Activated T-cell treated with anti-CD3 and anti-CD28 coated beads, Interleukin-2, amount 50 U/mL, for 24 hours (primary cell): ENCODE results near the gene HLCS.
"Not testable (repeated sequence)": the region's sequence is repeated elsewhere in the genome, so short reads cannot be mapped to it uniquely, and the experiment has no call there.

ENCODE experiments used
- DNase-seq: peaks from one replicate; pipeline ENCODE4 v3.0.0-alpha.2; 2020
- H3K27ac Mint-ChIP-seq: 2 replicates; pipeline ENCODE4 v1.8.0; 2020; ENCODE audit warnings: mild to moderate bottlenecking, mixed read lengths
- H3K27me3 Mint-ChIP-seq: 2 replicates; pipeline ENCODE4 v1.8.0; 2020; ENCODE audit warnings: mixed read lengths
- H3K36me3 Mint-ChIP-seq: 2 replicates; pipeline ENCODE4 v1.8.0; 2020; ENCODE audit warnings: low read depth, mixed read lengths
- H3K4me1 Mint-ChIP-seq: 2 replicates; pipeline ENCODE4 v1.8.0; 2020; ENCODE audit warnings: low read depth, mixed read lengths
- H3K4me3 Mint-ChIP-seq: 2 replicates; pipeline ENCODE4 v1.8.0; 2020; ENCODE audit warnings: mild to moderate bottlenecking, moderate library complexity, mixed read lengths
- H3K9me3 Mint-ChIP-seq: 2 replicates; pipeline ENCODE4 v1.8.0; 2020; ENCODE audit warnings: mixed read lengths

HLCS gene

DNA sequence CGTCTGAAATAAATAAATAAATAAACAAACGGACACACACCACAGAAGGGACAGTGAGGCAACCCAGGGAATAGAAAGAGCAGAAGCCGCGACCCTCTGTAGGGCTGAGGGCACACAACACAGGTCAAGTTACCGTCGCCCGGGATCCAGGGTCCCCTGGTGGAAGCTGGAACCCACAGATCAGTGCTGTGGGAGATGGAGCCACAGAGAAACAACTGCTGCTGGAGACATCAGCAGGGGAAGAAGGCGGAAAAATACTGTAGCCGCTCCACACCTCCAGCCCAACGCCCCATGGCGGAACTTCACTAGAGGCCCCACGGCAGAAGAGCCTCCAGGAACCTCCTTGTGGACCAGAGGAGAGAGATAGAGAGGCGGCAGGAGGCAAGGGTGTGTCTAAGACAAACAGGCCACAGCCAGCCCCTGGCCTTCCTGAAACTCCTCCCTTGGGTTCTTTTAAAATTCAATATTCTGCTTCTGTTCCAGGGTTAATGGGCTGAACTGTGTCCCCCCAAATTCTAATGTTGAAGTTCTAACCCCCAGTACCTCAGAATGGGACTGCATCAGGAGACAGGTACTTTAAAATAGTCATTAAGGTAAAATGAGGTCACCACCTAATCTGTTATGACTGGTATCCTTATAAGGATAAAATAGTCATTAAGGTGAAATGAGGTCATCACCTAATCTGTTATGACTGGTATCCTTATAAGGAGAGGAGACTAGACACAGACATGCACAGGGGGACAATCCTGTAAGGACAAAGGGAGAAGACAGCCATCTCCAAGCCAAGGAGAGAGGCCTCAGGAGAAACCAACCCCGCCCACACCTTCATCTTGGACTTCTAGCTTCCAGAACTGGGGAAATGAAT, 7.7 kb upstream of the HLCS start:
- Mint-ChIP-seq H3K36me3 (peaks cover under 1% of the 10 kb centered on the region), H3K27me3 (no peaks in the 10 kb centered on the region), H3K9me3 (no peaks in the 10 kb centered on the region), H3K4me1 (peaks cover 16% of the 10 kb centered on the region), H3K27ac (no peak overlapping the region), H3K4me3 (no peak overlapping the region)
- no peak for DNase-seq

GRCh38 chr21:36968976-36969375, 2.5 kb upstream of the HLCS start:
- Mint-ChIP-seq H3K4me1 (peaks cover 20% of the 10 kb centered on the region), H3K4me3 (no peak overlapping the region), H3K36me3 (peaks cover 12% of the 10 kb centered on the region), H3K27ac (no peak overlapping the region), H3K27me3 (no peaks in the 10 kb centered on the region), H3K9me3 (no peaks in the 10 kb centered on the region)
- DNase-seq, result no peak

DNA sequence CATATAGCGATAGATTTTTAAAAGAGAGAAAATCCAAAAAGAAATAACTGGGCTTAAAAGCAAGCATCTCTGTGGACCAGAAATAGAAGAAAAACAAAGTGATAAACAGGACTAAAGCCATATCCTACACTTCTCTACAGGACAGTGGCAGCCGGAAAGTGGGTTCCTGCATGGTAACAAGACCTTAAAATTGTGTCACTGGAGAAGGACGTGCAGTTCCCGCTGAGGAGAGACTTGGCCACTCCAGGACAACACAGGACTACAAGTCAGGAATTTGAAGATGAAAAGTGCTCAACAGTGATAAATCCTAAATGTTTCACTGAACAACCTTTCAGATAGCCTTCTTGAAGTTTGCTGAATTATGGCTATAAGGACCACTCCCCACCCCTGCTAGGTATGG, 1.9 kb upstream of the HLCS start:
- Mint-ChIP-seq H3K27me3 (no peaks in the 10 kb centered on the region), H3K27ac (no peak overlapping the region), H3K4me3 (no peak overlapping the region)

DNA sequence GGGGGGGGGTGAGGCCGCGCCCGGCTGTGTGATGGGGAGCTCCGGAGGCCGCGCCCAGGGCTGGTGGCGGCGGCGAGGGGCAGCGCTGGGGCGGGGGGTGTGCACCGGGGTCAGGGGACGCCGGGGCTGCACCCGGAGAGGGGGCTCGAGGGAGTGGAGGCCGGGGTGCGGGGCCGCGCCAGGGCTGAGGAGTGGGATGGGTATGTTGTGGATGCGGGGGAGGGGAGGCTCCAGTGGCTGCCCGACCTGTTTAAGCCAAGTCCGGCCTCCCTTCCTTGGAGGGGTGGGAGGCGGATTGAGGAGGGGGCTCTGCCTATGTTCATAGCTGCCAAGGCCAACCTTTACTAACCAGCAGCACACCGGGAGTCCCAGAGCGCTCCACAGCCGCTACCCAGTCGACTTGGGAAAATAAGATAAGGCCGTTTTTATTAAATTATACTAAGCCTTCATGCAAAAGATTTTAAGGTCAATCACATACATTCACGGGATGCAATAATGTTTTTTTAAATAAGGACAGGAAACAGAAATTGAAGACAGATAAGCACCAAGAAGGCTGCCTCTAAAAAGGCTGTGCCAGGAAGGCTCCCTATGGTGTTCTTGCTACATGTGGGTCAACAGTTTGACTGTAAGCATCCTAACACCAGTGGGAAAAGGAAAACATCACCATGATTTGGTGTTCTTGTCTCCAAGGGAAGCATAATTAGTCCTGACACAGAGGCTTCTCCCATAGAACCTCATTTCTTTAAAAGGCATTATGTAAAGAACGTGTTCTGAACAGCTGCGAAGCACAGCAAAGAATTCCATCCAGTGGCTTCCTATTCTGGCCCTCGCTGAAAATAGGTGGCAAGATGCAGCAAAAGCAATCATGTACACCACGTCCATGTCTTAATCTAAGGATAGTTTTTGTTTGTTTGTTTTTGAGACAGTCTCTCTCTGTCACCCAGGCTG, 626 bp upstream of the HLCS start:
- peaks cover 13% of the 10 kb centered on the region for H3K36me3 Mint-ChIP-seq
- H3K27me3 Mint-ChIP-seq, result no peaks in the 10 kb centered on the region
- H3K9me3 Mint-ChIP-seq, result no peaks in the 10 kb centered on the region
- H3K4me3 Mint-ChIP-seq, result peak overlapping the region; percentile 78
- DNase-seq, result no peak
- H3K27ac Mint-ChIP-seq, result peak overlapping the region; percentile 37
- H3K4me1 Mint-ChIP-seq, result peaks cover 20% of the 10 kb centered on the region

More for the DNA sequence above, 1.9 kb upstream of the HLCS start:
- Mint-ChIP-seq H3K9me3 (no peaks in the 10 kb centered on the region), H3K36me3 (peaks cover 12% of the 10 kb centered on the region), H3K4me1 (peaks cover 20% of the 10 kb centered on the region)
- no peak for DNase-seq

GRCh38 chr21:36965720-36966065, 776 bp downstream of the HLCS start:
- no peaks in the 10 kb centered on the region for H3K27me3 Mint-ChIP-seq
- H3K9me3 Mint-ChIP-seq, result no peaks in the 10 kb centered on the region
- DNase-seq, result no peak
- H3K4me3 Mint-ChIP-seq, result peak overlapping the region; percentile 81
- peaks cover 21% of the 10 kb centered on the region for H3K36me3 Mint-ChIP-seq
- H3K27ac Mint-ChIP-seq, result peak overlapping the region; percentile 90
- peaks cover 20% of the 10 kb centered on the region for H3K4me1 Mint-ChIP-seq

GRCh38 chr21:36964827-36965719, 1.4 kb downstream of the HLCS start:
- Mint-ChIP-seq H3K4me1 (peaks cover 20% of the 10 kb centered on the region), H3K4me3 (peak overlapping the region; percentile 81), H3K9me3 (no peaks in the 10 kb centered on the region), H3K36me3 (peaks cover 27% of the 10 kb centered on the region), H3K27ac (peak overlapping the region; percentile 90), H3K27me3 (no peaks in the 10 kb centered on the region)
- no peak for DNase-seq

- peaks cover 32% of the 10 kb centered on the region for H3K36me3 Mint-ChIP-seq
- H3K27me3 Mint-ChIP-seq, result no peaks in the 10 kb centered on the region
- no peak for DNase-seq
- H3K27ac Mint-ChIP-seq, result no peak overlapping the region
- no peak overlapping the region for H3K4me3 Mint-ChIP-seq
- no peaks in the 10 kb centered on the region for H3K9me3 Mint-ChIP-seq
- peaks cover 20% of the 10 kb centered on the region for H3K4me1 Mint-ChIP-seq
Measured at GRCh38 chr21:36964398-36964797, 2.1 kb downstream of the HLCS start.

DNA sequence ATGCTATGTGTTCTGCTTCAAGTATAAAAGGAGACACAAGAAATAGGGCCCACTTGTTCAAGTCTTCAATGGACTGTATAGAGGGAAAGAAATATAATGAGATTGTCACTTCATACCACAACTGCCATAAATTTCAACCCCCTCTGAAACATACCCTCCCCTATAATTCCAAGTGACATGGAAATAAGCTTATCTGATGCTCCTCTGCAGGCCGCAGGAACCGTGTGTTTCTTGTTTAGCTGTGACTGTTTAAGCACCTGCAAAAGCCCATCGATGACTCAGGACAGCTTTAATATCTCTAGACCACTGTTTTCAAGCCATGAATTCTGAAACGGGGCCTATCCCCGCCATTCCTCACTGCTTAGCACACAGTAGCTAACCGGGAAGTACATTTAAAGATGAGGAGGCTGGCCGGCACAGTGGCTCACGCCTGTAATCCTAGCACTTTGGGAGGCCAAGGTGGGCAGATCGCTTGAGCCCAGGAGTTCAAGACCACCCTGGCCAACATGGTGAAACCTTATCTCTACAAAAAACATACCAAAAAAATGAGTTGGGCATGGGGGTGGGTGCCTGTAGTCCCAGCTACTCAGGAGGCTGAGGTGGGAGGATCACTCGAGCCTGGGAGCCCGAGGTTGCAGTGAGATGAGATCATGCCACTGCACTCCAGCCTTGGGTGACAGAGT, 4.2 kb downstream of the HLCS start:
- H3K4me1 Mint-ChIP-seq, result peaks cover 20% of the 10 kb centered on the region
- no peak overlapping the region for H3K4me3 Mint-ChIP-seq
- no peaks in the 10 kb centered on the region for H3K27me3 Mint-ChIP-seq
- H3K9me3 Mint-ChIP-seq, result no peaks in the 10 kb centered on the region
- DNase-seq, result no peak
- H3K27ac Mint-ChIP-seq, result no peak overlapping the region
- H3K36me3 Mint-ChIP-seq, result peaks cover 30% of the 10 kb centered on the region

DNA sequence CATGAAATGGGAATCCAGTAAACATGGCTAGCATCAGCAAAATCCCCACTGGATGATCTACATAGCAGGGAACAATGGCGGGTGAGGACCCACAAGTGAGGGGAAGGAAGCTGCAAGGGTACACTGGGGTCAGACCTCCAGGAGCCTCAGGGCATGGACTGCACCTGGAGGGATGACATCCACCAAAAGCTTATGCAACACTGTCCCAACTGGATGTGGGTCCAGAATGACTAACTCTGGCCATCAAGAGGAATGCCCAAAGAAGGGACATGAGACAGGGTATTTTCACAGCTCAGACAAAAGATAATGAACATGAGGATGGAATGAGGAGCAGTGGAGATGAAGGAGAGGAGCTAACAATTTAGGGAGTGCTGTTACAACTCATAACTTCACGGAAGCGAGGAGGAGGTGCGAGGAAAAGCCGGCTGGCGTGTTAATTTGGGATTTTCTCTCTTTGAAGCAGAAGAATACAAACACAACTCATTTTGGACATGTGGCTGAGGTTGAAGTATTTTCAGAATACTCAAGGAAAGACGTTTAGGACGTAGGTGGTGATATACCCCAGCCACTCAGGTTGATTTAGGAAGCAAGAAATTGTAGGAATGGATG, 5.7 kb downstream of the HLCS start:
- peaks cover 35% of the 10 kb centered on the region for H3K36me3 Mint-ChIP-seq
- H3K27me3 Mint-ChIP-seq, result no peaks in the 10 kb centered on the region
- no peak overlapping the region for H3K4me3 Mint-ChIP-seq
- no peak for DNase-seq
- no peak overlapping the region for H3K27ac Mint-ChIP-seq
- H3K9me3 Mint-ChIP-seq, result no peaks in the 10 kb centered on the region
- H3K4me1 Mint-ChIP-seq, result peaks cover 15% of the 10 kb centered on the region

GRCh38 chr21:36959020-36959835, 7.2 kb downstream of the HLCS start:
- no peaks in the 10 kb centered on the region for H3K27me3 Mint-ChIP-seq
- H3K4me3 Mint-ChIP-seq, result no peak overlapping the region
- no peaks in the 10 kb centered on the region for H3K9me3 Mint-ChIP-seq
- no peak for DNase-seq
- H3K4me1 Mint-ChIP-seq, result no peaks in the 10 kb centered on the region
- H3K27ac Mint-ChIP-seq, result no peak overlapping the region
- peaks cover 33% of the 10 kb centered on the region for H3K36me3 Mint-ChIP-seq

DNA sequence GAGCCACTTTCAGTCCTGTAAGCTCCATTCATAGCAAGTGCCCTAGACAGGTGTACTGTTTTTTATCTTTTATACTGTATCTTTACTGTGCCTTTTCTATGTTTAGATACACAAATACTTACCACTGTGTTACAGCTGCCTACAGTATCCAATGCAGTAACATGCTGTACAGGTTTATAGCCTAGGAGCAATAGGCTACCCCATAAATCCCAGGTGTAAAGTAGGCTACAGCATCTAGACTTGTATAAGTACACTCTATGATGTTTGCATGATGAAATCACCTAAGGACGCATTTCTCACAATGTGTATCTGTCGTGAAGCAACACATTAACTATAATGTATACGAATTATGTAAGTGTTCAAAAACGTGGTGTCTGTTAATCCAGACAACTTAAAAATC, 10.7 kb downstream of the HLCS start:
- no peak overlapping the region for H3K4me3 Mint-ChIP-seq

GRCh38 chr21:36952331-36952730, 14.1 kb downstream of the HLCS start:
- peaks cover 31% of the 10 kb centered on the region for H3K36me3 Mint-ChIP-seq
- H3K4me3 Mint-ChIP-seq, H3K9me3 Mint-ChIP-seq, H3K27me3 Mint-ChIP-seq, H3K27ac Mint-ChIP-seq, DNase-seq, H3K4me1 Mint-ChIP-seq: not testable (repeated sequence)

More for the DNA sequence above, 10.7 kb downstream of the HLCS start:
- Mint-ChIP-seq H3K9me3 (no peaks in the 10 kb centered on the region), H3K36me3 (peaks cover 25% of the 10 kb centered on the region), H3K27me3 (no peaks in the 10 kb centered on the region), H3K27ac (no peak overlapping the region), H3K4me1 (no peaks in the 10 kb centered on the region)
- DNase-seq, result no peak
